Activated CD4-positive, CD25-positive, alpha-beta regulatory T cell treated with anti-CD3 and anti-CD28 coated beads, Interleukin-2, amount 50 U/mL, for 72 hours (primary cell): Measurements from ENCODE around the gene TBC1D21.
A peak's percentile ranks its signal among the peaks of the same experiment; 100 is the strongest.

Experiments
- DNase-seq: peaks from one replicate; pipeline ENCODE4 v3.0.0; 2021

Gene TBC1D21

GRCh38 chr15:73862276-73862675 is 11.1 kb upstream of the TBC1D21 start:
- DNase-seq = no peak

GRCh38 chr15:73865379-73865778 is 8.0 kb upstream of the TBC1D21 start:
- no peak for DNase-seq

GRCh38 chr15:73865904-73866303 is 7.5 kb upstream of the TBC1D21 start:
- no peak for DNase-seq

GRCh38 chr15:73866481-73866880 is 6.9 kb upstream of the TBC1D21 start:
- no peak for DNase-seq

- DNase-seq = no peak
Observed at GRCh38 chr15:73866881-73867410, 6.4 kb upstream of the TBC1D21 start.

- DNase-seq = no peak
Observed at GRCh38 chr15:73867426-73867825, 5.9 kb upstream of the TBC1D21 start.

GRCh38 chr15:73867956-73868355 is 5.4 kb upstream of the TBC1D21 start:
- no peak for DNase-seq

GRCh38 chr15:73869216-73869995 is 4.0 kb upstream of the TBC1D21 start:
- DNase-seq = no peak

GRCh38 chr15:73870700-73871408 is 2.5 kb upstream of the TBC1D21 start:
- no peak for DNase-seq

GRCh38 chr15:73872346-73872745 is 1.0 kb upstream of the TBC1D21 start:
- DNase-seq = no peak

GRCh38 chr15:73873889-73874511 is 636 bp downstream of the TBC1D21 start:
- DNase-seq = no peak

GRCh38 chr15:73879426-73879825 is 6.1 kb downstream of the TBC1D21 start:
- no peak for DNase-seq

- peak; percentile 8 for DNase-seq
Observed at GRCh38 chr15:73881579-73882320, 8.4 kb downstream of the TBC1D21 start.

GRCh38 chr15:73882761-73883419 is 9.5 kb downstream of the TBC1D21 start:
- DNase-seq = peak; percentile 19

- peak; percentile 14 for DNase-seq
Observed at GRCh38 chr15:73884159-73884558, 10.8 kb downstream of the TBC1D21 start.

GRCh38 chr15:73885954-73886700 is 12.8 kb downstream of the TBC1D21 start:
- DNase-seq = peak; percentile 9

- DNase-seq = peak; percentile 11
Observed at GRCh38 chr15:73886717-73887345, 13.5 kb downstream of the TBC1D21 start.

GRCh38 chr15:73887481-73887880 is 14.1 kb downstream of the TBC1D21 start:
- peak; percentile 23 for DNase-seq

- peak; percentile 3 for DNase-seq
Observed at GRCh38 chr15:73888224-73889041, 15.1 kb downstream of the TBC1D21 start.
